ENCODE data around the gene HELT.
A peak's percentile ranks its signal among the peaks of the same experiment; 100 is the strongest.
"Not testable (repeated sequence)": the region's sequence is repeated elsewhere in the genome, so short reads cannot be mapped to it uniquely, and the experiment has no call there.

The HELT gene

GRCh38 chr4:185017964-185018772, at the start of gene HELT:
Gene HELT (plus strand): TSS chr4:185018490. CDS start chr4:185018929, 439 bp downstream.
- DNase-seq: no peak

GRCh38 chr4:184968784-184969201, 49.5 kb upstream of the HELT start:
- DNase-seq: no peak

GRCh38 chr4:184969610-184970009, 48.7 kb upstream of the HELT start:
- no peak for DNase-seq

DNA sequence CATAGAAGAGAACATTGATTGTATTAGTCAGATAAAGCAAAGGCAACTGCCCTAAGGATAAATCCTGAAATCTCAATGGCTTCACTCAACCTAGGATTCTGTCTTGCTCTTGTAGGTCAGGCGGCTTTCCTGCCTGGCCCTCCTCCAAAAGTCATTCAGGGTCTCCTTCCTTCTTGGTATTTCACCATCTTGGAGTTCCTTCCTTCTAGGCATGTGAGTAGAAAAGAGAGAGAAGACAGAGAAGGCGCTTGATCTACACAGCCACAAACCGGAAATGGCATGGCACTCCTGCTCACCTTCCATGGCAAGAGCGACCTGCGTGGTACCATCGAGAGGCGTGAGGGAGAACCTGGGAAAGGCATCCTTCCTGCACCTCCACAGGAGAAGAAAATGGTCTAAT, 45.3 kb upstream of the HELT start:
- DNase-seq: no peak

GRCh38 chr4:184976348-184976747, 41.9 kb upstream of the HELT start:
- DNase-seq: not testable (repeated sequence)

DNA sequence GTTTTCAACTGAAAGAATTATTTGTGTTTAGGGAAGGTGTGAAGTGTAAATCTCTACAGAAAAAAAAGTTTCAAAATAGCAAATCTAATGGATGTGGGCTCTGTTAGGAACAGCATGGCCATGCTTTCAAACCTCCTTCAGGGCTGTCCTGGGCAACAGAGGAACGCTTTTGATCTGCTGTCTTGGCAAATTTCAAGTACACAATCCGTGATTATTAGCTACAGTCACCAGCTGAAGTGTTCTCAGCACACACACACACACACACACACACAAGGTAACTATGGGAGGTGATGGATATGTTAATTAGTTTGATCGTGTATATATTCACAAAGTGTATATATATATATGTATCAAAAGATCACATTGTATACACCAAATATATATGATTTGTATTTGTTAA, 40.5 kb upstream of the HELT start:
- DNase-seq: no peak

DNA sequence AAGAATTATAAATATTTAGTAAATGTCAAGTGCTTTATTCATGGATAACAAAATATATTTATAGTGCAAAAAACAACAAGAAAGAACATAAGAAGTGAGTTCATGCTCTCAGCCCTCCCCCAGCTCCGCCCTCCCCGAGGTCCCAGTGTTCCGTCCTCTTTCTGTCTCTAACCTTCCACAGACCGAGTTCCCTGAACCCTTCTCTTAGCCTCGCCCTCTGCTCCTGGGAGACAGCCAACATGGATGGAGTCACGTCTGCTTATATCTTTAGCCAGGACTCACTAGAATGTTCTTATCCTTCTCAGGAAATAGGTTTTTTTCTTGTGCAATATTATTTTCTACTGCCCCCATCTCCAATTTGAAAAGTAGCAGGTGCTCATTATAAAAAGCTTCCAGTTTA, 40.1 kb upstream of the HELT start:
- no peak for DNase-seq

DNA sequence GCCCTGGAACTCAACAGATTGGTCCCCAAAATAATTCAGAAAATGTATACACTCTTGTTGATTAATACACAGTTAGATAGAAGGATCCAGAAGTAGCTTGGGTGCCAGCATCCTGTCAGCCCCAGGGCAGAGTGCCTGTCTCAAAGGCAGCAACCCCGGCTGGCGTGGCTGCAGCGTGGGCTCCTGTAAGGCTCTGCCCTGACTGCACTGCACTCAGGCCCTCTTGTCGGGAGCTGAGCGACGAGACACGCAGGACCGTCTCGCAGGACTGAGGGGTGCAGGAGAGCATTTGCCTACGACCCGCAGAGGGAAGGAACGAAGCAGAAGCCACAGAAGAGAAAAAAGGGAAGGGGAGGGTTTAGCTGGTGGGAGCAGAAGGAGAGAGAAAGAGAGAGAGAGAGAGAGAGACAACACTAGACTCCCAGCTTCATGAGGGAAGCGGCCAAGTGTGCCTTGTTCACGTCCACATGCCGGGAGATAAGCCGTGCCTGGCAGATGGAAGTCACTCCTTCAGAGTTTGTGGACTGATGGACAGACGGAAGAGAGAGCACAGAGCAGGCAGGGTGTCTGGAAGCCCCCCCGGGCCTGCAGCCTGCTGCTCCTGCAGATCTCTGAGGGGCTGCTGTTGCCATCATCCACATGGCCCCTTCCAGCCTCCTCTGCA, 38.7 kb upstream of the HELT start:
- DNase-seq: no peak

DNA sequence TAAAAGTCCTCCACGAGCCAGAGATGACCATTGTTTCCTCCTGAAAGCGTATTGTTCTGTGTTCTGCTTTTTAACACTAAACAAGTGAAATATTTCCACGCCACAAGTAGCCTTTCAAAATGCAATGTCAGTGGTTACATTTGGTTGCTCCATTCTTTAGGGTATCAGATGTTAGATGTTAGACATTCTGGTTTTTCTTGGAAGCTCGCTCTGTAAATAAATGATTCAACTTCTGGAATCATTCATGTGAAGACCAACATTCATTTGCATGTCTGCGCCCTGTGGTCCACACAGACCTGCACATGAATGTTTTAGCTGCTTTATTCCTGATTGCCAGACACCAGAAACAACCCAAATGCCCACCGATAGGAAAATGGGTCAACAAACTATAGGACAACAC, 38.0 kb upstream of the HELT start:
- DNase-seq: no peak

- DNase-seq: peak; percentile 66
Observed at GRCh38 chr4:184983672-184984356, 34.5 kb upstream of the HELT start.

DNA sequence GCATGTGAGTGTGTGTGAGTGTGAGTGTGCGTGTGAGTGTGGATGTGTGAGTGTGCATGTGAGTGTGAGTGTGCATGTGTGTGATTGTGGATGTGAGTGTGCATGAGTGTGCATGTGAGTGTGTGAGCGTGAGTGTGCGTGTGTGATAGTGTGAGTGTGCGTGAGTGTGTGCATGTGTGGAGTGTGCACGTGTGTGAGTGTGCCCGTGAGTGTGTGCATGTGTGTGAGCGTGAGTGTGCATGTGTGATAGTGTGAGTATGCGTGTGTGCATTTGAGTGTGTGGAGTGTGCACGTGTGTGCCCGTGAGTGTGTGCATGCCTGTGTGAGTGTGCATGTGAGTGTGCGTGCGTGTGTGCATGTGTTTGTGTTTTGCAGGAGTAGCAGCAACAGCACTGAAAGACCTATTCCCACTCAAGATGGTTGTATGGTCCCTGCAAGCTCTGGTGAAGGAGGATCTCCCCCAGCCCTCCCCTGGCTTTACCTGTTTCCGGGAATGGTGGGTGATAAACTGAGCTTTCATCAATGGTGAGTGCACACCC, 30.7 kb upstream of the HELT start:
- no peak for DNase-seq

DNA sequence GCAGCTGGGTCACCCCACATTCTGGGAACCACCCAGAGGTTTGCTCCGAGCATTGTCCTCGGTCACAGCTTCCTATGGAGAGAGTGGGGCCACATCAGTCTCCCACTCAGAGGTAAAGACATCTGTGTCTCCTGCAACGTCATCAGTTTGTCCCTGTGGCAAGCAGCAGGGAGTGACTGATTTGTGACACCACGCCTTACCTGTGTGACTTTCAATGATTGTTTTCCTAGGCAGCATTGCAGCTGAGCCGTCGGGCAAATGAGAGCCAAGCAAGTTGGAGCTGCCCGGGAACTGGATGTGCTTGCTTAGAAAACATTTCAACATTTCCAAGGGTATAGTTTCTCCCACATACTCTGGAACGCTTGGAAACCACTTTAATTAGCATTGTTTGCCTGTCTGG, 29.7 kb upstream of the HELT start:
- no peak for DNase-seq

DNA sequence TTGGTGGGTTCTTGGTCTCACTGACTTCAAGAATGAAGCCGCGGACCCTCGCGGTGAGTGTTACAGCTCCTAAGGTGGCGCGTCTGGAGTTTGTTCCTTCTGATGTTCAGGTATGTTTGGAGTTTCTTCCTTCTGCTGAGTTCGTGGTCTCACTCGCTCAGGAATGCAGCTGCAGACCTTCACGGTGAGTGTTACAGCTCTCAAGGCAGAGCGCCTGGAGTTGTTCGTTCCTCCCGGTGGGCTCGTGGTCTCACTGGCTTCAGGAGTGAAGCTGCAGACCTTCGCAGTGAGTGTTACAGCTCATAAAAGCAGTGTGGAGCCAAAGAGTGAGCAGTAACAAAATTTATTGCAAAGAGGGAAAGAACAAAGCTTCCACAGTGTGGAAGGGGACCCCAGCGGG, 29.0 kb upstream of the HELT start:
- not testable (repeated sequence) for DNase-seq

DNA sequence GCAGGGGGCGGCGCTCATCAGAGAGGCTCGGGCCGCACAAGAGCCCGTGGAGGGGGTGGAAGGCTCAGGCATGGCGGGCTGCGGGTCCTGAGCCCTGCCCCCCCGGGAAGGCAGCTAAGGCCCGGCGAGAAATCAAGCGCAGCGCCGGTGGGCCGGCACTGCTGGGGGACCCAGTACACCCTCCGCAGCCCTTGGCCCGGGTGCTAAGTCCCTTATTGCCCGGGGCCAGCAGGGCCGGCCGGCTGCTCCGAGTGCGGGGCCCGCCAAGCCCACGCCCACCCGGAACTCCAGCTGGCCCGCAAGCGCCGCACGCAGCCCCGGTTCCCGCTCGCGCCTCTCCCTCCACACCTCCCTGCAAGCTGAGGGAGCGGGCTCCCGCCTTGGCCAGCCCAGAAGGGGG, 28.2 kb upstream of the HELT start:
- not testable (repeated sequence) for DNase-seq

- no peak for DNase-seq
Observed at GRCh38 chr4:184991860-184992259, 26.4 kb upstream of the HELT start.

GRCh38 chr4:184992422-184992821, 25.9 kb upstream of the HELT start:
- DNase-seq: no peak

DNA sequence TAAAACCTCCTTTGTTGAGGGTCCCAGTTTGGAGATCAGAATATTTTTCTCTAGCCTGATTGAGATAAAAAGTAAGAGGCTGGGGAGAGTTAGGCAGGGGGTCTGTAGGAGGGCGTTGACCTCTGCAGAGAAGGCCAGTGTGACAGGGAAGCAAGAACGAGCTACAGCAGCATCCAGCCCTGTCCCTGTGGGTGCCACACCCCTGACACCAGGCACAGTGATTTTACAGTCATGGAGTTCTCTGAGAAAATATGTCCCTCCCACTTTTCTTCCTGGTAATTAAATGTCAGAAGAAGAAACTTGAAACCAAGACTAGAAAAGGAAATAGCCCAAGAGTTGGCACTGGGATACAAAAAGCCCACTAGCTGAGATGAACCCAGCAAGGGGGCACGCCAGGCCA, 25.0 kb upstream of the HELT start:
- no peak for DNase-seq

- no peak for DNase-seq
Observed at GRCh38 chr4:184994010-184994622, 24.2 kb upstream of the HELT start.

DNA sequence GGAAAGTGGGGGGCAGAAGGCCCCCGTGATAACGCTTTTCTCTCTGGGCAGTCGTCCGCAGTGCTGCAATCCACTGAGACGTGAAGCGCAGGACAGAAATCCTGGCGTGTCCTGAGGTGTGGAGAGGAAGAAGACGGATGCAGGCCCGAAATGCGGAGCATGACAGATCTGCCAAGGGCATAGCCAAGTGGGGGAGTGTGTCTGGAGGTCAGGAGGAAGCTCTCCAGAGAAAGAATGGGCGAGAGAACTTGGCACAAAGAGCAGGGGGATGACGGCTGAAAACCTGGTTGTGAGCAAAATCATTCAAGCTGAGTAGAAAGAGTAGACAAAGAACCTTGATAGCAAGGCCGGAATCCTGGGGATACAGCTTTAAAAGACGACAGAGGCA, 23.7 kb upstream of the HELT start:
- no peak for DNase-seq

- not testable (repeated sequence) for DNase-seq
Observed at GRCh38 chr4:184997656-184998055, 20.6 kb upstream of the HELT start.

DNA sequence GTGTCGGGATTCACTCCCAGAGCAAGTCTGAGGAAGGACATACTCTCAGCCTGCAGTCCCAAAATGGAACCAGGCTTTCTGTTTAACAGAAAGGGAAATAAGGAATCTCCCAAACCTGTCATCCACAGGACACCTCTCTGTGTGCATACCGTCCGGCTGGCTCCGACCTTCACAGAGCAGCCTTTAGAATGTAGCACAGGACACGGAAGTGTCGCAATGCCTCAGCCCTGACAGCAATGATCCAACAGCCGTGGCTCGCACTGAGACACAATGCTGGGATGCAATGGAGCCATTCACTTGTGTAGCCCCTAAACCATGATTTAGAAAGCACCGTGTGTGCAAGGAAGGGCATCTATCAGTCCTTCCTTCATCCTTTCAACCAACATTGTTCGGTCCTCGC, 15.5 kb upstream of the HELT start:
- no peak for DNase-seq

DNA sequence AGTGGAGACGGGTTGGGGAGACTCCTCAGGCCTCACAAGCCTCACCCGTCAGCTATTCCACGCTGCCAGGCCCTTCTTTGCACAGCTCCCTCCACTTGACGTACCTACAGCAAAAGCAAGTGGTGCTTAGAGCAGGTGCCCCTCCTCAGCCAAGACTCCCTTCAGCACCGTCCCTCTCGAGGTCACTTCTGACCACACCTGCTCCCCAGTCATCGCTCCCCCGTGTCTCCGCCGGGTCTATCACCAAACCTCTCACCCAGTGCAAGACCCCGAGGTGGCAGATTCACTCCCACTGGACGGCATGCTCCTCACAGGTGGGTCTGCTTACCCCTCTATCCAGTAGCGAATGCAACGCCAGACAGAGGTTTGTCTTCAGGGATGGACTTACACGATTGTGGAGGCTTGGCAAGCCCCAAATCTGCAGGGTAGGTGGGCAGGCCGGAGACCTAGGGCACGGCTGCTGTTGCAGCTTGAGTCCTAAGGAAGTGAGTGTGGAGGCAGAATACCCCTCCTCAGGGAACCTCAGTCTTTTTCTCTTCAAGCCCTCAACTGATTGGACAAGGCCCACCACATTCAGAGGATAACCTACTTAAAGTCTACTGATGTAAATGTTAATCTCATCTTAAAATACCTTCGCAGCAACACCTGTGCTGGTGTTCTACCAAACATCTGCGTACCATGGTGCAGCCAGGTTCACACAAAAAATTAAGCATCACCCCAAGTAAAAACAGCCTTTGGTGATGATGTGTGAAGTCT, 14.5 kb upstream of the HELT start:
- DNase-seq: no peak

Data from stimulated activated CD4-positive, alpha-beta T cell treated with anti-CD3 and anti-CD28 coated beads, Interleukin-4, amount 100 ng/mL, for 1 hour (primary cell).